ENCODE measurements around the gene CMSS1.

Gene CMSS1

DNA sequence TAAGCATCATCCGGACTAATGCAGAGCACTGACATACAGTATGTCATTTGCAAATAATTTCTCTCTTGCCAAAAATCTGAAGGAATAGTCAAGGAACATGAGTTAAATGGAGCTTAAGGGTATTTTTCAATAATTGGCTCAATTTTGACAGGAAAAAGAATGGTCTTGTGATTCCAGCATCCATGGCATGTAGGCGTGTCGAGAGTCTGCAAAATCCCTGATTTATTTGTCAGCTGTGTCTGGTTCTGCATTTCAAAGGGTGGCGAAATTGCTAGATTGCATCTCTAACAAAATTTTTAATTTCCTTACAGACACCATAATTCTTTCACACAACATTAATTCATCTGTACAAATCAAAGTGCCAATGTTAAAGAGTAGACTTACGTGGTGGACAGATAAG lies 377.7 kb downstream of the CMSS1 start:
- TF ChIP-seq, protein P1, sequence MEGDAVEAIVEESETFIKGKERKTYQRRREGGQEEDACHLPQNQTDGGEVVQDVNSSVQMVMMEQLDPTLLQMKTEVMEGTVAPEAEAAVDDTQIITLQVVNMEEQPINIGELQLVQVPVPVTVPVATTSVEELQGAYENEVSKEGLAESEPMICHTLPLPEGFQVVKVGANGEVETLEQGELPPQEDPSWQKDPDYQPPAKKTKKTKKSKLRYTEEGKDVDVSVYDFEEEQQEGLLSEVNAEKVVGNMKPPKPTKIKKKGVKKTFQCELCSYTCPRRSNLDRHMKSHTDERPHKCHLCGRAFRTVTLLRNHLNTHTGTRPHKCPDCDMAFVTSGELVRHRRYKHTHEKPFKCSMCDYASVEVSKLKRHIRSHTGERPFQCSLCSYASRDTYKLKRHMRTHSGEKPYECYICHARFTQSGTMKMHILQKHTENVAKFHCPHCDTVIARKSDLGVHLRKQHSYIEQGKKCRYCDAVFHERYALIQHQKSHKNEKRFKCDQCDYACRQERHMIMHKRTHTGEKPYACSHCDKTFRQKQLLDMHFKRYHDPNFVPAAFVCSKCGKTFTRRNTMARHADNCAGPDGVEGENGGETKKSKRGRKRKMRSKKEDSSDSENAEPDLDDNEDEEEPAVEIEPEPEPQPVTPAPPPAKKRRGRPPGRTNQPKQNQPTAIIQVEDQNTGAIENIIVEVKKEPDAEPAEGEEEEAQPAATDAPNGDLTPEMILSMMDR (IDR thresholded peaks at IDR 0.05; ENCODE audit: low read depth, low read length, missing control alignments) = no peak
- no peak for DNase-seq (ENCODE audit: low read depth)
- in situ Hi-C loops (cut with HindIII; ENCODE audit: low sequenced_read_pairs) = no loop called here
- no peak overlapping the region for H3K4me3 ChIP-seq (ENCODE audit: low read depth, low read length)

DNA sequence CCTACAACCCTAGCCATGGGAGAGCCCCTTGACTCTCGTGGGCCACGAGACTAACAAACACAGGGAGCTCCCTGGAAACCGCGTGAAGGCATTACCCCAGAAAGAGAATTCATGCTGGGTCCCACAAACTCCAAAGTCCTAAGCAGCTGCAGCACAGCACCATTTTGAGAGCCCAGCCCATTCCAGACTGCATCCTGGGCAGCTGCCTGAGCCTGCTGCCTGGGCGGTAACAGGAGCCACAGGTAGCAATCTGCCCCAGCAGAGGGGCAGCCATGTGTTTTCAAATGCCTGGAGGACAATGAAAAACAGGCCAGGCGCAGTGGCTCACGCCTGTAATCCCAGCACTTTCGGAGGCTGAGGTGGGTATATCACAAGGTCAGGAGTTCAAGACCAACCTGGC lies 380.2 kb downstream of the CMSS1 start:
- no peak for DNase-seq (ENCODE audit: low read depth)
- in situ Hi-C loops (cut with HindIII; ENCODE audit: low sequenced_read_pairs) = no loop called here
- no peak overlapping the region for H3K4me3 ChIP-seq (ENCODE audit: low read depth, low read length)
- TF ChIP-seq, protein P1 (IDR thresholded peaks at IDR 0.05; ENCODE audit: low read depth, low read length, missing control alignments) = no peak

DNA sequence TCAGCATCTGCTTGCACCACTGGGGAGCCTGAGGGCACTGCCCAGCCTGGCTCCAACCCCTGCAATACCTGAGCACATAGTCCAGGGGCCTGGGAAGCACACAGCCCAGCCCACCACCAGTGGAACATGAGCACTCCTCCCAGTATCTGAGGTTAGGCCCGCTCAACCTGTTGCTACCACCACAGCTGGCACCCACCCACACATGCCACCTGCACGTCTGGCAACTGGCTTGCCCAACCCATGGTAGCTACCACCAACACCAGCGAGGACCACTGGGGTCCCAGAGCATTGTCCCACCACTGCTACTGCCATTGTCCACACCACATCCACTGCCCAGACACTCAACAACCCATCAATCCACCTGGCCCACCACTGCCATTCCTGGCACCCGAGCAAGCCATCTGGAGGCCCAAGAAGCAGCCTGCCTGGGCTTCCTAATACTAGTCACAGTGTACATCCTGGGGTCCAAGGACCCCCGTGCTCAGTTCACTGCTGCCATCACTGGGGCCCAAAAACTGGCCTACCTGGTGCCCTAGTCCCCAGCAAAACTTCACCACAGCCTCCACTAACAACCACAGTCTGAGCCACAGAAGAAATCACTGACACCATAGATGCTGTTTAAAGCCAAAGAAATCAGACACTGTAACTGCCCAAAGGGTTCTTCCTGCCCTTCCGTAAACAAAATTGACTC lies 381.1 kb downstream of the CMSS1 start:
- DNase-seq (ENCODE audit: low read depth) = no peak

DNA sequence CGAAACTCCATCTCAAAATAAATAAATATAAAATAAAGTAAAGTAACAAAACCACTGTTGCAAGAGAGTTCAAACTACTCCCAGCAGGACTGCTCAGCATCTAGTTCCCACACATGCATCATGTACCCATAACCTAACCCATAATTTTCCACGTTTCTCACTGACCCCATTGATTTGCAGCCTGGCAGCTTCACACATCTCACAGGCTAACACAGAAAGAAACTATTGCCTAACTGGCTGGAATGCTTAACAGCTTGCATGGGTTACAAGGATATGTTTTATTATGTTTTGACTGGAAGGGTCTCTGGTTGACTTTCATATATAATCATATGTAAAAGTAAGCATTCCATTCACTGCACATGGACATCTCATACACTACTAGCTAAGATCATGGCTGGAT lies 387.5 kb downstream of the CMSS1 start:
- TF ChIP-seq, protein P1 (IDR thresholded peaks at IDR 0.05; ENCODE audit: low read depth, low read length, missing control alignments) = no peak
- in situ Hi-C loops (cut with HindIII; ENCODE audit: low sequenced_read_pairs) = no loop called here

More for the DNA sequence above, 381.1 kb downstream of the CMSS1 start:
- in situ Hi-C loops (cut with HindIII; ENCODE audit: low sequenced_read_pairs) = no loop called here
- no peak overlapping the region for H3K4me3 ChIP-seq (ENCODE audit: low read depth, low read length)
- TF ChIP-seq, protein P1 (IDR thresholded peaks at IDR 0.05; ENCODE audit: low read depth, low read length, missing control alignments) = no peak

DNA sequence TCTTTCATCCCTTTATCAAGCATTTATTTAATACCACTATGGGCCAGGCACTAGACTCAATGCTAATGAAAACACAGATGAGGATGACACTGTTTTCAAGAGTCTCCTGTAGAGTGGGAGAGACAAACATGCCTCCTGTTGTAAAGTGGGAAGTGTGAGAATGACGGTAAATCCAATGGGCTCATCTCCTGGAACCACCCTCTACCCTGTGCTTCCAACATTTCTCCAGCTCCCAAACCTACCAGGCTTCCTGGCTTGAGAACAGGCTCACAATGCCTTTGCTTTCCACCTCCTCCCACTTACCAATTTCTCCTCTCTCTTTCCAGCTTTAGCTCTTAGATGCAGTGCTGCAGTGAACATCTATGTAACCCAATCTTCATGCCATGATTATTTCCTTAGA lies 389.0 kb downstream of the CMSS1 start:
- TF ChIP-seq, protein P1 (IDR thresholded peaks at IDR 0.05; ENCODE audit: low read depth, low read length, missing control alignments) = no peak
- no peak for DNase-seq (ENCODE audit: low read depth)
- H3K4me3 ChIP-seq (ENCODE audit: low read depth, low read length) = no peak overlapping the region
- in situ Hi-C loops (cut with HindIII; ENCODE audit: low sequenced_read_pairs) = no loop called here

More for the DNA sequence above, 387.5 kb downstream of the CMSS1 start:
- DNase-seq (ENCODE audit: low read depth) = no peak
- H3K4me3 ChIP-seq (ENCODE audit: low read depth, low read length) = no peak overlapping the region

DNA sequence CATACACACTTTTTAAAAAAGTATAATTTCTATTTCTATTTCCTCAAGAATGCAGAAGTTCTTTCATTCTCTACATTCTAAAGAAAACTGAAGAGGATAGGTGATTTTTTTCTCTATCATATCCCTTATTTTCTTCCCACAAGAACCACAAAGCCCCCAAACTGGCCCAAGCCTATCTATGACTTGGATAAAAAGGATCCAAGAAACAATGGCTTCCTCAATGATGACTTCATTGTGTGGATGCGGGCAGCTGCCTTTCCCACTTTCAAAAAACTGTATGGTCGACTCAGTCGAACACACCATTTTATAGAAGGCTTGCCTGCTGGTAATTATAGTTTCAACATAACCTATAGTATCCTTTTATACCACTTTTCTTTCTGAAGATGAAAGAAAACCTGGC lies 390.2 kb downstream of the CMSS1 start:
- TF ChIP-seq, protein P1 (IDR thresholded peaks at IDR 0.05; ENCODE audit: low read depth, low read length, missing control alignments) = no peak
- DNase-seq (ENCODE audit: low read depth) = no peak
- no peak overlapping the region for H3K4me3 ChIP-seq (ENCODE audit: low read depth, low read length)
- in situ Hi-C loops (cut with HindIII; ENCODE audit: low sequenced_read_pairs) = no loop called here
